Adipose tissue (tissue), 3 donors: ENCODE measurements around the gene USO1. TPM values are rescaled to one million over a fixed set of nuclear protein-coding genes. Genes with fewer than 3 reads are reported as not detected.
"Not testable (repeated sequence)": the region's sequence is repeated elsewhere in the genome, so short reads cannot be mapped to it uniquely, and the experiment has no call there.

Source experiments
- H3K27ac ChIP-seq: one replicate; pipeline ENCODE4 v1.5.1; 2013; ENCODE audit warnings: low read depth, low read length
- WGBS, 3 donors: extraction: QIAGEN DNeasy Blood & Tissue Kit; methylation state at CpG; one replicate each; pipeline ENCODE4 v1.1.7; 2013; 5-methylcytosine and 5-hydroxymethylcytosine counted together
- polyA plus RNA-seq, 3 donors: library from polyadenylated mRNA; stranded (reverse); fragments of 200-250 nt; gene quantifications; one replicate each; pipeline ENCODE4 v1.2.3, GENCODE V29; 2013
- donor health status: healthy with polysubstance abuse.
- donor health status: Bipolar disorder and iron deficiency.
- donor health status: healthy.

Gene USO1
- polyA plus RNA-seq, 3 donors, result 28.3 to 38.1 (median 29.4) TPM

GRCh38 chr4:75737398-75737797, 13.0 kb downstream of the USO1 start:
- 86 to 94% (median 89%) methylated on average over 2 of the region's 2 CpGs for WGBS, 3 donors
- H3K27ac ChIP-seq, result no peak overlapping the region

- H3K27ac ChIP-seq, result no peak overlapping the region
- 91 to 96% (median 96%) methylated on average over 2 of the region's 2 CpGs for WGBS, 3 donors
These were observed 16.6 kb downstream of the USO1 start for GRCh38 chr4:75741027-75741426.

DNA sequence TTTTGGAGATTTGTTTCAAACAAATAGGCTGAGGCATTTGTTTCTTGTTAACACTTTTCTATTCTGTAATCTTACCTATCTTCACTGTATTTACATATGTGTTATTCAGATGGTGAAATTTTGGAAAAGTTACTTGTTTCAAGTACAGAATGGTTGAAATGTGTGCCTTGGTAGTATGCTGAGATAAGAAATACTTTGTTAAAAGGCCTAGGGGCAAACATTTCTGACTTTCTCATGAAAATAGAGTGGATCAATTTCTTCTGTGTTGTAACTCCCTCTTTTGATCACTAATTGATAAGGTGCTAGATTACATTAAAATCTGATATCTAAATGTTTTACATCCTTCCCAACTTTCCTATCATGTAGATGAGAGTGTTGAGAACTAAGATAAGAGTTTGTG, 18.1 kb downstream of the USO1 start:
- H3K27ac ChIP-seq, result no peak overlapping the region

- H3K27ac ChIP-seq, result no peak overlapping the region
- 54 to 67% (median 60%) methylated on average over 2 of the region's 2 CpGs for WGBS, 3 donors
These were observed 20.8 kb downstream of the USO1 start for GRCh38 chr4:75745161-75745560.

GRCh38 chr4:75745721-75746199, 21.4 kb downstream of the USO1 start:
- H3K27ac ChIP-seq, result no peak overlapping the region
- WGBS, 3 donors, result 50 to 56% (median 53%) methylated on average over 9 of the region's 9 CpGs

GRCh38 chr4:75752637-75753036, 28.3 kb downstream of the USO1 start:
- 95 to 99% (median 97%) methylated on average over 7 of the region's 7 CpGs for WGBS, 3 donors
- H3K27ac ChIP-seq, result no peak overlapping the region

DNA sequence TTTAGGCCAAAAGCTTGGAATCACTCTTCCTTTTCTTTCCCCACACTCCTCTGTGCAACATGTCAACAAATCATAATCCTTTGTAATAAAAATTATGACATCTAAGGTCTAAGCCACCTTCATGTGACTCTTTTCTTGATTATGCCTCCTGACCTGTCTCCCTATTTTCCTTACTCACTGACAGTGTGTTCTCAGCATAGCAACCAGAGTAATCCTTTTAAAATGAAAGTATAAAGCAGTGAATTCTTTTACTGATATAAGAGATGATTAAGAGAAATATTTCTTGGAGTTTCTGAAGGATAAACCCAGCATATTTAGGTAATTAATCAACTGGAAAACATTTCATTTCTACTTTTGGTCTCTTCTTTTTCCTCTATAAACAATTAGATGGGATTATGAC, 44.7 kb downstream of the USO1 start:
- H3K27ac ChIP-seq, result no peak overlapping the region

GRCh38 chr4:75771607-75772006, 47.2 kb downstream of the USO1 start:
- WGBS, 3 donors, result 0% methylated on average over 1 of the region's 1 CpG

DNA sequence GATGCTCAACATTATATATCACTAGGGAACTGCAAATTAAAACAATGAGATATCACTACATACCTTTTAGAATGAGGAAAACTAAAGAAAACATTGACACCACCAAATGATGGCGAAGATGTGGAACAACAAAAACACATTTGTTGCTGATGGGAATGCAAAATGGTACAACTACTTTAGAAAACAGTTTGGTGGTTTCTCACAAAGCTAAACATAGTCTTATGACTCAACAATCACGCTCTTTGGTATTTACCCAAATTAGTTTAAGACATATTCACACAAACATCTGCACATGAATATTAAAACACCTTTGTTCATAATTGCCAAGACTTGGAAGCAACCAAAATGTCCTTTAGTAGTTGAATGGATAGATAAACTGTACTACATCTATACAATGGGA, 53.2 kb downstream of the USO1 start:
- H3K27ac ChIP-seq, result no peak overlapping the region
- 98 to 99% (median 99%) methylated on average over 2 of the region's 2 CpGs for WGBS, 3 donors

More at GRCh38 chr4:75771607-75772006, 47.2 kb downstream of the USO1 start:
- no peak overlapping the region for H3K27ac ChIP-seq

GRCh38 chr4:75779105-75779757, 54.9 kb downstream of the USO1 start:
- no peak overlapping the region for H3K27ac ChIP-seq
- 82 to 90% (median 88%) methylated on average over 5 of the region's 5 CpGs for WGBS, 3 donors

DNA sequence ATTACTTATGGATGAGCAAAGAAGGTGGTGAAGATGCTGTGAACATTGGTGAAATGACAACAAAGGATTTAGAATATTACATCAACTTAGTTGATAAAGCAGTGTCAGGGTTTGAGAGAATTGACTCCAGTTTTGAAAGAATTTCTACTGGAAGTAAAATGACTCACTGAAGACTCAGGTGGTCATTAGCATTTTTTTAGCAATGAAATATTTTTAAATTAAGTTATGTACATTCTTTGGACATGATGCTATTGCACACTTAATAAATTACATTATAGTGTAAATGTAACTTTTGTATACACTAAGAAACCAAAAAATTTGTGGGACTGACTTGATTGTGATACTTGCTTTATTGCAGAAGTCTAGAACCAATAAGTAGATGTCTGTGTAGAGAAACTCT, 56.9 kb downstream of the USO1 start:
- H3K27ac ChIP-seq, result no peak overlapping the region

DNA sequence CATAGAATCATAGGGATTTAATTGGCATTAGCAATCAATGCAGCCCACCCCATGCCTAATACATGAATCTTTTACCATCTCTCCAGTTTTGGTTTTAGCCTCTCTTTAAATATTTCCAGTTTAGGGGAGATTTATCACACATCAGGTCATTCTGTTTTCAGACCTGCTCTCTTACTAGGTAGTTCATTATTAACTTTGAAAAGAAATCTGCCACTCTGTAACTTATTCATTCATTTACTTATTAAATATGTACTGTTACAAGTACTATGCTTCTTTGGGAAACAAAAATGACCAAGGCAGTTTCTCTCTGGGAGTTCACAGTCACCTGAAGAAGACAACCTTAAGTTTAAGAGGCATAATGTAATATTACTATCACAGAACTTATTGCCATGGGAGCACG, 62.1 kb downstream of the USO1 start:
- WGBS, 3 donors, result 74 to 100% (median 95%) methylated on average over 1 of the region's 1 CpG
- no peak overlapping the region for H3K27ac ChIP-seq

GRCh38 chr4:75786938-75787337, 62.6 kb downstream of the USO1 start:
- no peak overlapping the region for H3K27ac ChIP-seq
- 35 to 87% (median 80%) methylated on average over 1 of the region's 1 CpG for WGBS, 3 donors

GRCh38 chr4:75790024-75790423, 65.6 kb downstream of the USO1 start:
- 83 to 94% (median 91%) methylated on average over 1 of the region's 1 CpG for WGBS, 3 donors
- H3K27ac ChIP-seq, result no peak overlapping the region

DNA sequence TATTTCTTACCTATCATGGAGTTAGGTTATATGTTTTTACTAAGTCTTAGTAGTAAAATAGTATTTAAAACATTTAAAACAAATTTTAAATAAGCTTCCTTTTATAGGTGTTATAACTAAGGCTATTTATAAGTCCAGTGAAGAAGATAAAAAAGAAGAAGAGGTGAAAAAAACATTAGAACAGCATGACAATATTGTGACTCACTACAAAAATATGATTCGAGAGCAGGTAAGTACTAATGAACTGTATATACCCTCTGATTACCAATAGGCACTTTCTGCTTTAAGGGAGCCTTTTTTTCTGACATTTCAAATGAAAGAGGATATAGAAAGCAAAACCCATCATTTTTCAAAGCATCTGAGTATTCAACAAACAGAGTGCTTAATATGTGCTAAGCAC, 76.6 kb downstream of the USO1 start:
- H3K27ac ChIP-seq, result no peak overlapping the region
- 91 to 94% (median 94%) methylated on average over 1 of the region's 1 CpG for WGBS, 3 donors

- 86 to 91% (median 88%) methylated on average over 8 of the region's 8 CpGs for WGBS, 3 donors
- H3K27ac ChIP-seq, result not testable (repeated sequence)
These were observed 81.7 kb downstream of the USO1 start for GRCh38 chr4:75806035-75806434.

- no peak overlapping the region for H3K27ac ChIP-seq
- WGBS, 3 donors, result 69 to 94% (median 94%) methylated on average over 2 of the region's 2 CpGs
These were observed 93.5 kb downstream of the USO1 start for GRCh38 chr4:75817901-75818300.

- WGBS, 3 donors, result 44 to 97% (median 92%) methylated on average over 4 of the region's 4 CpGs
- no peak overlapping the region for H3K27ac ChIP-seq
These were observed 94.7 kb downstream of the USO1 start for GRCh38 chr4:75819121-75819520.

DNA sequence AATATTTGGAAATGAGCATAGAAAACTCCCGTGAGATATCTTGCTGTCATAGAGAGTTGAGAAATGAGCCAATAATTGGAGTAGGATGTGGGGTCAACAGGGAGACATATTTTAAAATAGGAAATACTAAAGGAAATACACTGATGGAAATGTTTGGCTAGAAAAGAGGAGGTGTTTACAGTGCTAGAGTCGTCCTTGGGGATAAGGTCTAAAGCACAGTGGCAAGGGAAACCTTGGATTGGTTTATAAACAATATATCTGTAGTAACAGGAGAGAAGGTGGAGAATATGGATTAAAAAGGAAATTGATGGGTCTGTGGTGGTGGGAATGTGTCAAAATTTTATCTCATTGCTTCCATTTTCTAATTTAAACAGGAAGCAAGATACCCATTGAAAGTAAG, 95.8 kb downstream of the USO1 start:
- H3K27ac ChIP-seq, result no peak overlapping the region
- 31 to 36% (median 35%) methylated on average over 2 of the region's 2 CpGs for WGBS, 3 donors

DNA sequence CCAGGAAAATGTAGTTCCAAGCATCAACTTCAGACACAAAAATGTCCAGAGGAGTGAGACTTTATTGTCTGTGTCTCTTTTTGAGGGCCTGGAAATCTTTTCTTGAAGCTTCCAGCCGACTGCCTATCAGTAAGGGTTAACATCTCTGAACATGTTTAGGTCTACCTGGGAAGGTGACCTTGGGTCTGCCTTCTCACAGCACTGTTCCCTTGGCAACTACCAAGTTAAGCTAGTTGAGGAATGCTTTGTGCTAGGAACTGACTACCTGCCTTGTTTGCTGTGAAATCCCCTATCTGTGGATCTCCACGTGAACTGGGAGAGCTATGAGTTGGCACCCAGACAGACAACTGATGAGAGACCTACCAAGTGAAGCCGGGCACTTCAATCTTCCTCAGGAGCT, 96.3 kb downstream of the USO1 start:
- 19 to 87% (median 80%) methylated on average over 3 of the region's 3 CpGs for WGBS, 3 donors
- no peak overlapping the region for H3K27ac ChIP-seq

GRCh38 chr4:75821216-75821615, 96.8 kb downstream of the USO1 start:
- 81 to 89% (median 87%) methylated on average over 3 of the region's 3 CpGs for WGBS, 3 donors
- H3K27ac ChIP-seq, result no peak overlapping the region
